HCT116 (cell line): Measurements from ENCODE around the gene KRTAP12-3. TPM values are rescaled to one million over a fixed set of nuclear protein-coding genes. Genes with fewer than 3 reads are reported as not detected.

ENCODE experiments used
- ATAC-seq: fragments of 200-7000 bp; cut with Tn5 transposase; 2 replicates; pipeline ENCODE4 v1.9.1; 2020; ENCODE audit warnings: mild to moderate bottlenecking, moderate library complexity
- BruUV-seq: library from RNA; stranded (reverse); fragments of 400-500 nt; replicated peaks from 2 replicates; lab custom pipeline; 2021; lab: Mats Ljungman, UMichigan
- CTCF ChIA-PET: fragments of 300-600 bp; sonication (Branson Sonifier 250); formaldehyde crosslinking; loops from one replicate; lab custom pipeline; 2021; ENCODE audit warnings: antibody characterized with exemption; lab: Charles Lee
- POLR2A ChIA-PET: fragments of 300-600, 350-600 bp; sonication (Branson Sonifier 250); formaldehyde crosslinking; loops from one replicate; lab custom pipeline; 2021; ENCODE audit warnings: antibody characterized with exemption; lab: Charles Lee
- RAD21 ChIA-PET, 2 experiments: fragments of 300-600 bp; sonication (Branson Sonifier 250); formaldehyde crosslinking; loops; one replicate each; lab custom pipeline; 2023; ENCODE audit warnings: low total read pairs in 2 of 2; ENCODE audit not compliant: uncharacterized antibody in 2 of 2, unreplicated experiment in 2 of 2, low non-redundant PET in 1 of 2; lab: Charles Lee
- DNase-seq: peaks from one replicate; pipeline ENCODE4 v3.0.0-alpha.2; 2010; ENCODE audit warnings: low read depth, low spot score
- H2AFZ ChIP-seq: fragments of 200-600 bp; shearing (Covaris generic), sonication (generic); 2 replicates; pipeline ENCODE4 v1.6.1; 2017; ENCODE audit warnings: low read depth, mixed run types, mixed read lengths, antibody characterized with exemption, low read length; ENCODE audit not compliant: poor library complexity, severe bottlenecking
- H3K27ac ChIP-seq: 2 replicates; pipeline ENCODE4 v1.5.1; 2012; ENCODE audit warnings: low read depth, low read length
- H3K27me3 ChIP-seq: fragments of 200-600 bp; sonication (generic); 2 replicates; pipeline ENCODE4 v1.6.1; 2016; ENCODE audit warnings: mixed run types, low read length, mixed read lengths; ENCODE audit not compliant: insufficient read depth
- H3K36me3 ChIP-seq, 2 experiments: fragments of 200-500 bp in 1 of 2; fragments of 200-600 bp in 1 of 2; sonication (Bioruptor generic) in 1 of 2; sonication (generic) in 1 of 2; 2 replicates each; pipeline versions ENCODE4 v1.5.1 to v1.6.1; 2014 to 2016; ENCODE audit warnings: low read length in 2 of 2, inconsistent platforms in 1 of 2, mixed read lengths in 1 of 2, mixed run types in 1 of 2; ENCODE audit not compliant: insufficient read depth in 2 of 2, control insufficient read depth in 1 of 2
- H3K4me1 ChIP-seq, 2 experiments: fragments of 200-600 bp in 1 of 2; sonication (generic) in 1 of 2; 2 replicates each; pipeline versions ENCODE4 v1.5.1 to v1.6.1; 2012 to 2017; ENCODE audit warnings: low read length in 2 of 2, inconsistent platforms in 1 of 2, mild to moderate bottlenecking in 1 of 2, mixed read lengths in 1 of 2, mixed run types in 1 of 2, moderate library complexity in 1 of 2; ENCODE audit not compliant: insufficient read depth in 2 of 2, control insufficient read depth in 1 of 2
- H3K4me2 ChIP-seq: fragments of 200-600 bp; sonication (generic); 2 replicates; pipeline ENCODE4 v1.6.1; 2017; ENCODE audit warnings: mixed run types, low read length, mixed read lengths
- H3K4me3 ChIP-seq, 2 experiments: fragments of 200-600 bp in 1 of 2; sonication (generic) in 1 of 2; replicated peaks in 1 of 2; 2 replicates each; pipeline ENCODE4 v1.5.1; 2011 to 2016; ENCODE audit warnings: low read length in 2 of 2, control low read depth in 1 of 2, low read depth in 1 of 2, mild to moderate bottlenecking in 1 of 2, mixed read lengths in 1 of 2, mixed run types in 1 of 2
- H3K79me2 ChIP-seq: fragments of 200-600 bp; sonication (generic); 2 replicates; pipeline ENCODE4 v1.6.1; 2017; ENCODE audit warnings: mild to moderate bottlenecking, mixed run types, low read length, moderate library complexity, mixed read lengths; ENCODE audit not compliant: insufficient read depth
- H3K9ac ChIP-seq: fragments of 200-600 bp; sonication (generic); 2 replicates; pipeline ENCODE4 v1.6.1; 2016; ENCODE audit warnings: low read length, mixed read lengths
- H3K9me2 ChIP-seq: fragments of 200-600 bp; sonication (generic), shearing (Covaris generic); 2 replicates; pipeline ENCODE4 v1.6.1; 2017; ENCODE audit warnings: mixed run types, mild to moderate bottlenecking, moderate library complexity; ENCODE audit not compliant: insufficient read depth
- H3K9me3 ChIP-seq, 2 experiments: fragments of 200-500 bp in 1 of 2; fragments of 200-600 bp in 1 of 2; sonication (Bioruptor generic) in 1 of 2; sonication (generic) in 1 of 2; 2 replicates each; pipeline ENCODE4 v1.6.1; 2014 to 2017; ENCODE audit warnings: low read length in 2 of 2, mixed read lengths in 2 of 2, inconsistent platforms in 1 of 2, low read depth in 1 of 2, mild to moderate bottlenecking in 1 of 2, mixed run types in 1 of 2, moderate library complexity in 1 of 2; ENCODE audit not compliant: control insufficient read depth in 1 of 2, insufficient read depth in 1 of 2
- H4K20me1 ChIP-seq: fragments of 200-600 bp; sonication (generic), shearing (Covaris generic); 2 replicates; pipeline ENCODE4 v1.6.1; 2017; ENCODE audit warnings: mixed run types, mild to moderate bottlenecking, moderate library complexity; ENCODE audit not compliant: insufficient read depth
- CEBPB ChIP-seq: IDR thresholded peaks from 2 replicates; pipeline ENCODE4 v1.6.1; 2012; ENCODE audit warnings: low read depth
- CTCF ChIP-seq, 3 experiments: fragments of 200-600 bp in 1 of 3; sonication (generic) in 1 of 3; IDR thresholded peaks in 2 of 3; conservative IDR thresholded peaks in 1 of 3; 2 replicates each; pipeline ENCODE4 v1.5.1; 2012 to 2017; ENCODE audit warnings: low read depth in 2 of 3, low read length in 2 of 3, antibody characterized with exemption in 1 of 3, borderline replicate concordance in 1 of 3, control low read depth in 1 of 3, mild to moderate bottlenecking in 1 of 3, mixed read lengths in 1 of 3, mixed run types in 1 of 3, moderate library complexity in 1 of 3; ENCODE audit not compliant: insufficient read depth in 1 of 3
- ELF1 ChIP-seq: IDR thresholded peaks from 2 replicates; pipeline ENCODE4 v1.6.1; 2012; ENCODE audit warnings: low read depth, borderline replicate concordance
- EZH2 ChIP-seq: fragments of 200-600 bp; sonication (generic); IDR thresholded peaks from 2 replicates; pipeline ENCODE4 v1.6.1; 2017; ENCODE audit warnings: antibody characterized with exemption, mixed run types
- EZH2phosphoT487 ChIP-seq: fragments of 200-600 bp; IDR thresholded peaks from 2 replicates; pipeline ENCODE4 v1.6.1; 2018; ENCODE audit warnings: antibody characterized with exemption, borderline replicate concordance
- JUND ChIP-seq: IDR thresholded peaks from 2 replicates; pipeline ENCODE4 v1.6.1; 2012
- MAX ChIP-seq: IDR thresholded peaks from 2 replicates; pipeline ENCODE4 v1.6.1; 2012
- POLR2AphosphoS5 ChIP-seq: IDR thresholded peaks from 2 replicates; pipeline ENCODE4 v1.6.1; 2011; ENCODE audit warnings: mild to moderate bottlenecking, low read depth, low read length, moderate library complexity
- RAD21 ChIP-seq: IDR thresholded peaks from 2 replicates; pipeline ENCODE4 v1.6.1; 2012; ENCODE audit warnings: low read depth, mild to moderate bottlenecking
- REST ChIP-seq: IDR thresholded peaks from 2 replicates; pipeline ENCODE4 v1.6.1; 2012; ENCODE audit warnings: low read depth
- SP1 ChIP-seq: IDR thresholded peaks from 2 replicates; pipeline ENCODE4 v1.6.1; 2012; ENCODE audit warnings: low read depth
- YY1 ChIP-seq: IDR thresholded peaks from 2 replicates; pipeline ENCODE4 v1.6.1; 2011; ENCODE audit warnings: low read length, low read depth, moderate library complexity, mild to moderate bottlenecking; ENCODE audit not compliant: insufficient replicate concordance; ENCODE audit errors: extremely low read depth
- ZBTB33 ChIP-seq: IDR thresholded peaks from 2 replicates; pipeline ENCODE4 v1.6.1; 2011; ENCODE audit warnings: mild to moderate bottlenecking, low read length, moderate library complexity; ENCODE audit not compliant: insufficient replicate concordance; ENCODE audit errors: extremely low read depth
- ZFX ChIP-seq: fragments of 450-650 bp; IDR thresholded peaks from 2 replicates; pipeline ENCODE4 v1.6.1; 2017
- ZNF274 ChIP-seq: fragments of 200-500 bp; sonication (Bioruptor generic); IDR thresholded peaks from 2 replicates; pipeline ENCODE4 v1.6.1; 2014; ENCODE audit warnings: mild to moderate bottlenecking, low read depth, low read length, inconsistent platforms
- intact Hi-C: fragments of 100-400 bp; cut with micrococcal nuclease; formaldehyde crosslinking; loops from 2 replicates; pipeline ENCODE4 v1.10.0; 2022
- total RNA-seq: library from RNA; stranded (reverse); gene quantifications from one replicate; pipeline ENCODE4 v1.2.1, GENCODE V29; 2021; ENCODE audit not compliant: unreplicated experiment

KRTAP12-3 gene
- total RNA-seq, 1 experiment from 2014 or later = not detected

GRCh38 chr21:44636209-44637017, 21.3 kb upstream of the KRTAP12-3 start:
- no peaks in the 10 kb centered on the region for H3K4me1 ChIP-seq
- TF ChIP-seq CTCF (IDR thresholded peaks at IDR 0.05 in 2 of 3, conservative IDR thresholded peaks at IDR 0.05 in 1 of 3; ENCODE audit: borderline replicate concordance in 1 of 3, insufficient read depth in 1 of 3, low read depth in 2 of 3, low read length in 2 of 3) (no peak), EZH2 (no peak), CEBPB (no peak), REST (no peak), POLR2AphosphoS5 (no peak), RAD21 (no peak), MAX (no peak), ZFX (no peak), SP1 (no peak), JUND (no peak), ELF1 (no peak), ZNF274 (no peak), YY1 (no peak), EZH2phosphoT487 (no peak), ZBTB33 (no peak)
- CTCF ChIA-PET = no interaction called here
- H2AFZ ChIP-seq = no peak overlapping the region
- no peak overlapping the region for H3K9ac ChIP-seq
- no peak overlapping the region for H3K4me2 ChIP-seq
- no peaks in the 10 kb centered on the region for H3K79me2 ChIP-seq
- ATAC-seq (no peak), DNase-seq (no peak)
- peaks cover 6% of the 10 kb centered on the region; the same call in 1 of the 2 replicates for H3K27me3 ChIP-seq
- POLR2A ChIA-PET = no interaction called here
- RAD21 ChIA-PET = no interaction called here
- H3K27ac ChIP-seq = no peak overlapping the region
- BruUV-seq = no TSS peak
- intact Hi-C loops = no loop called here
- H3K36me3 ChIP-seq = no peaks in the 10 kb centered on the region
- H4K20me1 ChIP-seq = no peaks in the 10 kb centered on the region
- no peaks in the 10 kb centered on the region for H3K9me3 ChIP-seq
- no peaks in the 10 kb centered on the region for H3K9me2 ChIP-seq
- H3K4me3 ChIP-seq = no peak overlapping the region
